ENCODE measurements around the gene CHRNE.
"Not testable (repeated sequence)": the region's sequence is repeated elsewhere in the genome, so short reads cannot be mapped to it uniquely, and the experiment has no call there.

The CHRNE gene

GRCh38 chr17:4891411-4892410, 11.2 kb downstream of the CHRNE start:
- no peak for DNase-seq (ENCODE audit: low read depth in 4 of 4, low spot score in 1 of 4)

- DNase-seq (ENCODE audit: low read depth in 4 of 4, low spot score in 1 of 4), result no peak
Observed at GRCh38 chr17:4887581-4887980, 15.3 kb downstream of the CHRNE start.

GRCh38 chr17:4886830-4887229, 16.1 kb downstream of the CHRNE start:
- no peak for DNase-seq (ENCODE audit: low read depth in 4 of 4, low spot score in 1 of 4)

GRCh38 chr17:4884489-4884888, 18.4 kb downstream of the CHRNE start:
- DNase-seq (ENCODE audit: low read depth in 4 of 4, low spot score in 1 of 4), result no peak

GRCh38 chr17:4881761-4882555, 20.9 kb downstream of the CHRNE start:
- DNase-seq (ENCODE audit: low read depth in 4 of 4, low spot score in 1 of 4), result peak in 3 of 4 experiments; percentile 34 to 51 (median 41)

GRCh38 chr17:4880857-4881256, 22.0 kb downstream of the CHRNE start:
- DNase-seq (ENCODE audit: low read depth in 4 of 4, low spot score in 1 of 4), result no peak

- DNase-seq (ENCODE audit: low read depth in 4 of 4, low spot score in 1 of 4), result no peak
Observed at GRCh38 chr17:4879601-4880000, 23.3 kb downstream of the CHRNE start.

GRCh38 chr17:4877089-4877488, 25.8 kb downstream of the CHRNE start:
- no peak for DNase-seq (ENCODE audit: low read depth in 4 of 4, low spot score in 1 of 4)

GRCh38 chr17:4872786-4873185, 30.1 kb downstream of the CHRNE start:
- no peak for DNase-seq (ENCODE audit: low read depth in 4 of 4, low spot score in 1 of 4)

GRCh38 chr17:4870855-4871254, 32.0 kb downstream of the CHRNE start:
- DNase-seq (ENCODE audit: low read depth in 4 of 4, low spot score in 1 of 4), result no peak

- DNase-seq (ENCODE audit: low read depth in 4 of 4, low spot score in 1 of 4), result not testable (repeated sequence)
Observed at GRCh38 chr17:4869058-4869998, 33.6 kb downstream of the CHRNE start.

GRCh38 chr17:4867535-4867934, 35.4 kb downstream of the CHRNE start:
- not testable (repeated sequence) for DNase-seq (ENCODE audit: low read depth in 4 of 4, low spot score in 1 of 4)

GRCh38 chr17:4863321-4863720, 39.6 kb downstream of the CHRNE start:
- DNase-seq (ENCODE audit: low read depth in 4 of 4, low spot score in 1 of 4), result no peak

- no peak for DNase-seq (ENCODE audit: low read depth in 4 of 4, low spot score in 1 of 4)
Observed at GRCh38 chr17:4862720-4863119, 40.2 kb downstream of the CHRNE start.

- no peak for DNase-seq (ENCODE audit: low read depth in 4 of 4, low spot score in 1 of 4)
Observed at GRCh38 chr17:4861052-4861451, 41.8 kb downstream of the CHRNE start.

GRCh38 chr17:4860651-4861050, 42.2 kb downstream of the CHRNE start:
- DNase-seq (ENCODE audit: low read depth in 4 of 4, low spot score in 1 of 4), result no peak

GRCh38 chr17:4859816-4860625, 42.9 kb downstream of the CHRNE start:
- DNase-seq (ENCODE audit: low read depth in 4 of 4, low spot score in 1 of 4), result no peak

GRCh38 chr17:4858882-4859260, 44.0 kb downstream of the CHRNE start:
- DNase-seq (ENCODE audit: low read depth in 4 of 4, low spot score in 1 of 4), result no peak

- no peak for DNase-seq (ENCODE audit: low read depth in 4 of 4, low spot score in 1 of 4)
Observed at GRCh38 chr17:4858068-4858881, 44.6 kb downstream of the CHRNE start.
